BLaER1 (cell line): Measurements from ENCODE around the gene EFNA5.
A peak's percentile ranks its signal among the peaks of the same experiment; 100 is the strongest.

Experiments
- H3K27ac ChIP-seq: shearing (Covaris generic); formaldehyde crosslinking; 2 replicates; pipeline ENCODE4 v1.8.1; 2022
- H3K27me3 ChIP-seq: shearing (Covaris generic); formaldehyde crosslinking; 2 replicates; pipeline ENCODE4 v1.8.1; 2022
- H3K36me3 ChIP-seq: shearing (Covaris generic); formaldehyde crosslinking; 2 replicates; pipeline ENCODE4 v1.8.1; 2022
- H3K4me1 ChIP-seq: shearing (Covaris generic); formaldehyde crosslinking; 2 replicates; pipeline ENCODE4 v1.8.1; 2022
- H3K4me2 ChIP-seq: shearing (Covaris generic); formaldehyde crosslinking; 2 replicates; pipeline ENCODE4 v1.8.1; 2022
- H3K4me3 ChIP-seq: shearing (Covaris generic); formaldehyde crosslinking; 2 replicates; pipeline ENCODE4 v1.8.1; 2022
- H3K9ac ChIP-seq: shearing (Covaris generic); formaldehyde crosslinking; 2 replicates; pipeline ENCODE4 v1.8.1; 2022
- H3K9me3 ChIP-seq: shearing (Covaris generic); formaldehyde crosslinking; 2 replicates; pipeline ENCODE4 v1.8.1; 2022
- H4K20me1 ChIP-seq: shearing (Covaris generic); formaldehyde crosslinking; 2 replicates; pipeline ENCODE4 v1.8.1; 2022
- Cebpa-rat ChIP-seq: shearing (Covaris generic); IDR thresholded peaks from 2 replicates; pipeline ENCODE4 v1.8.1; 2022

Gene EFNA5

DNA sequence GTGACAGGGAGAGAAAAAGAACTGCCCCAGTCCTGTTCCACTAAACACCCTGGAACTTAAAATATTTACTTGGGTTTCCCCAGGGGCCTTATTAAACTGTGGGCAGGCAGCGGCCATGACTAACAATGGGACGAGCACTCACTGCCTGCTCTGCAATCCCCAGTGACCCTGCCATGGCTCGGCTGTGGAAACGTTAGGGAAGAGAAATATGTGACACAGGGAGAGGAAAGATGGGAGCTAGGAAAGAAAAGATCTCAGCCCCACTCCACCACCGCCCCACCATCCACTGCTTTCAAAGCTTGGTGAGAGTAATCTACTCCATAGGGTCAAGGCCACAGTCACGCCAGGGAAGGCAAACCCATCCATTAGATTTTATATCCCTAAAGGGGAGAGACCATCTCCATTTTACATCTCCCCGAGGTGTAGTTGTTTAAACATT is 117.6 kb downstream of the EFNA5 start:
- Histone ChIP-seq H3K27ac (no peak overlapping the region), H3K9ac (no peak overlapping the region), H3K4me1 (peaks cover 6% of the 10 kb centered on the region; the same call in 1 of the 2 replicates)

DNA sequence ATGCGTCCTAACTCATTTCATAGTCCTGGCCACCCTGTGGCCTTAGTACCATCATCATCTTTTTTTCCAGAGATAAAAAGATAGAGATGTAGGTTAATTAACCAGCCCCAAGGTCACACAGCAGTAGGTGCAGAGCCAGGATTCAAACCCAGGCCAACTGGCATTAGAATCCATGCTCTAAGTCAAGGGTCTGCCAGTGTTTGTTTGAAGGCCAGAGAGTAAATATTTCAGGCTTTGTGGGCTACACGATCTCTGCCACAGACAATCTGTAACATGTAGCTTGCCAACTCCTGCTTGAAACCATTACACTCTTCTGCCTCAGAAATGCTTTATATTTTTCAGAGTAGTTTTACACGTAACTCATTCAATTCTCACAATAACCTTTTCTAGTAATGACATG is 119.6 kb downstream of the EFNA5 start:
- Histone ChIP-seq H3K36me3 (no peaks in the 10 kb centered on the region), H3K9me3 (no peaks in the 10 kb centered on the region), H3K9ac (no peak overlapping the region), H3K27ac (no peak overlapping the region), H3K4me2 (no peak overlapping the region), H3K4me3 (no peak overlapping the region), H3K4me1 (peaks cover 6% of the 10 kb centered on the region; the same call in 1 of the 2 replicates), H3K27me3 (no peaks in the 10 kb centered on the region), H4K20me1 (no peaks in the 10 kb centered on the region)
- TF ChIP-seq Cebpa-rat: no peak

More for the DNA sequence above, 117.6 kb downstream of the EFNA5 start:
- Histone ChIP-seq H3K27me3 (no peaks in the 10 kb centered on the region), H3K36me3 (no peaks in the 10 kb centered on the region), H4K20me1 (no peaks in the 10 kb centered on the region), H3K4me2 (peak overlapping the region; percentile 21; the same call in 1 of the 2 replicates), H3K9me3 (no peaks in the 10 kb centered on the region), H3K4me3 (no peak overlapping the region)
- TF ChIP-seq Cebpa-rat: no peak

DNA sequence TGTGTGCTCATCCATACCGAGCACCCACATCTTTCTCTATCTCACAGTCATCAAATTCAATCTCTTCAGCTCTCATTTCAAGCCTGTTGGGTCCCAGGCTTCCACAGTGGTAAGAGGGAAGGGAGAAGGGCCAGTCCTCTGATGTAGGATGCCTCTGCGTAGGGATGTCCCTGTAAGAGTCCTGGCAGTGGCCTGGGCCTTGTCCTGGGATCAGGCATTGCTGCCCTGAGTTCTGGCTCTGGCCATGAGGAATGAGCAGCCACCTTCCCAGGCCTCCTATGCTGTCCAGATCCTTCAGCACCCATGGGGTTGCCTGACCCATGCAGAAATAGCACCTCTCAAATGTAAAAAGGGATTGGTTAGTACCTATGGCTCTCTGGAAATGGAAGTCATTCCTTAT is 121.2 kb downstream of the EFNA5 start:
- Histone ChIP-seq H3K9me3 (no peaks in the 10 kb centered on the region), H3K36me3 (no peaks in the 10 kb centered on the region), H3K27me3 (no peaks in the 10 kb centered on the region), H3K27ac (no peak overlapping the region), H3K9ac (no peak overlapping the region), H3K4me2 (no peak overlapping the region), H4K20me1 (no peaks in the 10 kb centered on the region), H3K4me3 (no peak overlapping the region), H3K4me1 (peaks cover 6% of the 10 kb centered on the region; the same call in 1 of the 2 replicates)
- TF ChIP-seq Cebpa-rat: no peak

DNA sequence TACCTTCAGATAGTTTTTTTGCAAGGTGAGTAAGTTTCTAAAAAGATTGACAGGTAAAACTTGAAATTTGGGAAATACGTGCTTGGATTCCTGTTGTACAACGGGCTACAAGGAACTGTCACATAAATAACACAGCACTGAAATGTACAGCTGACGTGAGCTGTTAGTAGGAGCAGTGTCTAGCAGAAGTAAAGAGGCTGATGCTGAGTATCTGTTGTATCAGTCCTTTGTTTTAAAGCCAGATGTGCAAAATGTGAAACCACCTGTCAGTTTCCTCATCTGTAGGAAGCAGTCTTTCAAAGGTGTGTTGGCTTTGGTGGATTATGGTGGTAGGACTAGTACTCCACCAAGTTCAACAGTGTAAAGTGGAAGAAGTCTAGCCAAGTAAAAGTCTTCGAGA is 122.3 kb downstream of the EFNA5 start:
- Histone ChIP-seq H3K4me1 (peaks cover 6% of the 10 kb centered on the region; the same call in 1 of the 2 replicates), H3K9me3 (no peaks in the 10 kb centered on the region), H3K27me3 (no peaks in the 10 kb centered on the region), H3K9ac (no peak overlapping the region), H3K4me2 (no peak overlapping the region), H3K36me3 (no peaks in the 10 kb centered on the region), H3K4me3 (no peak overlapping the region), H3K27ac (no peak overlapping the region), H4K20me1 (no peaks in the 10 kb centered on the region)
- TF ChIP-seq Cebpa-rat: no peak

DNA sequence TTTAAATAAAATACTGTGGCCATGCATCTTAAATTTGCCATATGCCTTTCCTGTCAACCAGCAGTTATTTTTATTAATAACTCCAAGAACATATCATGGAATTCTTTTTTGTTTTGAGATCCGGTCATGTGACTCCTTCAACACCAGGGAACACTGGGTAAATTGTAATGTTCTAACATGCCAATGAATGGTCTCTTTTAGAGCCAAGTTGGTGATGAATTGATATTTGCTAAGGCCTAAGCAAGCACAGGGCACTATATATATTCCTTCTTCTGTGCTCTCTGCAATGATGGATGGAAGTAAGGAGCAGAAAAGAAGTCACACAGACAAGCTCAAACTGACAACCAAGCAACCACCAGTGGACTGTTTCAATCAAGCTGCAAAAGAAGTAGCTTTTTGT is 124.0 kb downstream of the EFNA5 start:
- H3K36me3 ChIP-seq: no peaks in the 10 kb centered on the region
- no peaks in the 10 kb centered on the region for H3K27me3 ChIP-seq
- H3K27ac ChIP-seq: no peak overlapping the region
- TF ChIP-seq Cebpa-rat: no peak
- no peaks in the 10 kb centered on the region for H3K9me3 ChIP-seq
- no peak overlapping the region for H3K4me2 ChIP-seq
- H4K20me1 ChIP-seq: no peaks in the 10 kb centered on the region
- no peaks in the 10 kb centered on the region for H3K4me1 ChIP-seq
- H3K9ac ChIP-seq: no peak overlapping the region
- no peak overlapping the region for H3K4me3 ChIP-seq

DNA sequence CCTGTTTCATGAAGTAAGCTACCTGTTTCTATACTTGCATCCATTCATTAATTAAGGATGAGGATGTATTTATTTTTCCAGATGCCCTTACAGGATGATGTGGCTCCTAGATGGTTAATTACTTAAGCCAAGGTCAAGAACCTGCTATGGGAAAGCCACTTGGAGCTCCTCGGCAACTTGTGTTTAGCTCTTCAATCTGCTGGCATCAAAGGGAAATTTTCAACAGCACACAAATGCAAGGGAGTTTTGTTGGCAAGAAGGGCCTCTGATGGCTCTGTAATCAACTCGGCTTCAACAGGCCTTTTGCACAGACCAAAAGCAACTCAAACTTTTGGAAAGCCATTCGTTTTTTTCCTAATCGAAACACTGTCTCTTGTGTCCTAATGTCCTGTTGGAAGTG is 125.3 kb downstream of the EFNA5 start:
- Histone ChIP-seq H3K27ac (no peak overlapping the region), H3K4me3 (no peak overlapping the region), H3K4me1 (no peaks in the 10 kb centered on the region), H3K4me2 (no peak overlapping the region), H3K9ac (no peak overlapping the region), H3K27me3 (no peaks in the 10 kb centered on the region), H4K20me1 (no peaks in the 10 kb centered on the region), H3K36me3 (no peaks in the 10 kb centered on the region), H3K9me3 (no peaks in the 10 kb centered on the region)
- no peak for TF ChIP-seq Cebpa-rat

DNA sequence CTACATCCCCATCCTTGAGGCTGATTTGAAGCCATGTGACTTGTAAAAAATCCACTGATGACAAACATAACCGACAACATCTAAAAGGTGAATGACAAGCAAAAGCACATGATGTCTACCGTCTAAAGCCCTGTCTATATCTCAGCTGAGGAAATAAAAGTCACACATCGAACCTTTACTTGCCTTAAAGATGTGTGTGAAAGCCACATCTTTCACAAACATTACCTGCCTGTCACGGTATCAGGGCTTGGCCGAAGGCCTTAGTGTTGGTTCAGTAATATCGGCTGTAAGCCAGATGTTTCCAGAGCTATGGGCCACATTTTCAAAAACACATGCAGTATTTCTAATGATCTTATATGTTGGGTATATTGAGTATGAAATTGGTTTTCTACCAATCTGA is 125.8 kb downstream of the EFNA5 start:
- Histone ChIP-seq H3K4me2 (no peak overlapping the region), H3K4me3 (no peak overlapping the region), H3K9me3 (no peaks in the 10 kb centered on the region), H3K36me3 (no peaks in the 10 kb centered on the region), H4K20me1 (no peaks in the 10 kb centered on the region), H3K9ac (no peak overlapping the region), H3K4me1 (no peaks in the 10 kb centered on the region), H3K27me3 (no peaks in the 10 kb centered on the region), H3K27ac (no peak overlapping the region)
- TF ChIP-seq Cebpa-rat: no peak

DNA sequence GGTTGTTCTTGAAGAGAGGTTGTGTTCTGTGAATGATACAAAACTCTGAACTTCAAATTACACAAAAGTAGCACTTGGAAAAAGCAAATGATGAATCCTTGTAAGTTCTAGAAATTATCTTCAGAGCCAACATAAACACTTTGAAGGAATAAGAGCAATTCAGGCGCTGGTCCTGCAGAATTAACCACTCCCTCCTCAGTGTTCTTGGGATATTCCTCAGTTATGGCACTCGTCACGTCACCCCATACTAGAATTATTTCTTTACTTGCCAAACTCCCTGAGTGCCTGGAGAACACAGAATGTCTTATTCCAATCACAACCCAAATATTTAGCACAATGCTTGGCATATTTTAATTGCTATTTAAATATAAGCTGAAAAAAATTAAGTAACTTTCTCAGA is 126.3 kb downstream of the EFNA5 start:
- Histone ChIP-seq H3K4me2 (no peak overlapping the region), H3K27ac (no peak overlapping the region), H3K4me3 (no peak overlapping the region), H3K4me1 (peaks cover 1% of the 10 kb centered on the region; the same call in 1 of the 2 replicates), H3K9ac (no peak overlapping the region), H3K27me3 (no peaks in the 10 kb centered on the region), H3K36me3 (no peaks in the 10 kb centered on the region), H4K20me1 (no peaks in the 10 kb centered on the region), H3K9me3 (no peaks in the 10 kb centered on the region)
- no peak for TF ChIP-seq Cebpa-rat

DNA sequence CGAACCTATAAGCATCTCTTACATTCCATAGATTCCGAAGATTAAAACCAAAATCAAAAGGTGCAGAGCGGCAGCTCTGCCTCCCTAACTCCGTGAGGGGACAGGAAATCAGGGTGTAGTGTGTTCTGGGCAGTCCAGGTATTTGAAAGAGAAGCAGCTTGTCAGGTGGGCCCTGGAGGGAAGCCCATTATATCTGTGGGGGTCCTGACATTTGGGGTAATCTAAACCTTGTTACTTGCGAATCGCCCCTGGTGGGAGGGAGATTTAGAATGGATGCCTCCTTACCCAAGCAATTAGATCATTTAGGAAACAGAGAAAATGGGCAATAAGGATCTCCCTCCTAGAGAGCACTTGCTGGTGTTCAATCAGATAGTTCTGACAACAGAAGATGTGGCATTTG is 126.9 kb downstream of the EFNA5 start:
- Histone ChIP-seq H4K20me1 (no peaks in the 10 kb centered on the region), H3K4me1 (peaks cover 7% of the 10 kb centered on the region), H3K9ac (no peak overlapping the region), H3K9me3 (no peaks in the 10 kb centered on the region), H3K36me3 (no peaks in the 10 kb centered on the region), H3K4me3 (no peak overlapping the region), H3K27ac (no peak overlapping the region), H3K27me3 (no peaks in the 10 kb centered on the region), H3K4me2 (no peak overlapping the region)
- TF ChIP-seq Cebpa-rat: no peak

DNA sequence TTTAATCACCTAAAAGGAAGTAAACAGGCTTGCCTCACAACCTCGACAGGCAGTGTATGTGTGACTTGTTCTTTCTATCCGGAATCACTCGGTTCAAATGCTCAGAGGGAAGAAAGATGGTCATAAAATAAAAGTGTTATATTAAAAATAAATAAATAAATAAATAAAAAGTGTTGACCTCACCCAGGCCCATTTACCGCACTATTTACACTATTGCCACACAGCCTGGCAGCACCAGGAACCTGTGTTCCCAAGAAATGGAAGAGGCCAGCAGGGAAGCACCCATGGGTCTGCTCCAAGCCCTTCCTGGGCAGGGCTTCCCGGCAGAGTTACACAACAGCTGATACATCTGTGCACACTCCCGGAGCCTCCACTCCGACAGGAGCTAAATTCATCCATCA is 127.9 kb downstream of the EFNA5 start:
- Histone ChIP-seq H3K27ac (no peak overlapping the region), H4K20me1 (no peaks in the 10 kb centered on the region), H3K36me3 (no peaks in the 10 kb centered on the region), H3K4me3 (no peak overlapping the region), H3K9me3 (no peaks in the 10 kb centered on the region), H3K27me3 (no peaks in the 10 kb centered on the region), H3K4me2 (no peak overlapping the region), H3K9ac (no peak overlapping the region), H3K4me1 (peaks cover 14% of the 10 kb centered on the region)
- TF ChIP-seq Cebpa-rat: no peak

DNA sequence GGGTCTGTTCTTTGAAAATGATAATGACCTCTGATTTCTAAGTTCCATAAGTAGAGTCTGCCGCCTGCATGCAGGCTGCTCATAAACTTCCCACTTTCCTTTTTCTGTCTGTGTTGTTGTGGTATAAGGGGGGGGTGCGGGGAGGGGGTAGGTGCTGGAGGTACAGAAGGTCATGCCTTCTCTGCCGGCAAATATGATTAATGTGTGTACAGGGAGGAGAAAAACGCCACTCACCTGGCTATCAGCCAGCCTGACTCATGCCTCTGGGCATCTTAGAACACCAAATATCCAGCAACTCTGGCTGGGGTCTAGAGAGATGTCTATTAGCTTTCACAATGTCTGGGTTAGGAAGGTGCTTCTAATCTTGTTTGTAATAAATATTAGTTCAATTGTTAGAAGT is 128.3 kb downstream of the EFNA5 start:
- Histone ChIP-seq H3K36me3 (no peaks in the 10 kb centered on the region), H3K27ac (no peak overlapping the region), H3K4me1 (peaks cover 14% of the 10 kb centered on the region), H3K27me3 (no peaks in the 10 kb centered on the region), H3K4me3 (no peak overlapping the region), H3K9me3 (no peaks in the 10 kb centered on the region), H3K9ac (no peak overlapping the region), H4K20me1 (no peaks in the 10 kb centered on the region), H3K4me2 (no peak overlapping the region)
- no peak for TF ChIP-seq Cebpa-rat
